ENCODE data around the gene SPARCL1.

The SPARCL1 gene

GRCh38 chr4:87500092-87500462 lies 29.1 kb downstream of the SPARCL1 start (continued):
- TF ChIP-seq, protein P1, sequence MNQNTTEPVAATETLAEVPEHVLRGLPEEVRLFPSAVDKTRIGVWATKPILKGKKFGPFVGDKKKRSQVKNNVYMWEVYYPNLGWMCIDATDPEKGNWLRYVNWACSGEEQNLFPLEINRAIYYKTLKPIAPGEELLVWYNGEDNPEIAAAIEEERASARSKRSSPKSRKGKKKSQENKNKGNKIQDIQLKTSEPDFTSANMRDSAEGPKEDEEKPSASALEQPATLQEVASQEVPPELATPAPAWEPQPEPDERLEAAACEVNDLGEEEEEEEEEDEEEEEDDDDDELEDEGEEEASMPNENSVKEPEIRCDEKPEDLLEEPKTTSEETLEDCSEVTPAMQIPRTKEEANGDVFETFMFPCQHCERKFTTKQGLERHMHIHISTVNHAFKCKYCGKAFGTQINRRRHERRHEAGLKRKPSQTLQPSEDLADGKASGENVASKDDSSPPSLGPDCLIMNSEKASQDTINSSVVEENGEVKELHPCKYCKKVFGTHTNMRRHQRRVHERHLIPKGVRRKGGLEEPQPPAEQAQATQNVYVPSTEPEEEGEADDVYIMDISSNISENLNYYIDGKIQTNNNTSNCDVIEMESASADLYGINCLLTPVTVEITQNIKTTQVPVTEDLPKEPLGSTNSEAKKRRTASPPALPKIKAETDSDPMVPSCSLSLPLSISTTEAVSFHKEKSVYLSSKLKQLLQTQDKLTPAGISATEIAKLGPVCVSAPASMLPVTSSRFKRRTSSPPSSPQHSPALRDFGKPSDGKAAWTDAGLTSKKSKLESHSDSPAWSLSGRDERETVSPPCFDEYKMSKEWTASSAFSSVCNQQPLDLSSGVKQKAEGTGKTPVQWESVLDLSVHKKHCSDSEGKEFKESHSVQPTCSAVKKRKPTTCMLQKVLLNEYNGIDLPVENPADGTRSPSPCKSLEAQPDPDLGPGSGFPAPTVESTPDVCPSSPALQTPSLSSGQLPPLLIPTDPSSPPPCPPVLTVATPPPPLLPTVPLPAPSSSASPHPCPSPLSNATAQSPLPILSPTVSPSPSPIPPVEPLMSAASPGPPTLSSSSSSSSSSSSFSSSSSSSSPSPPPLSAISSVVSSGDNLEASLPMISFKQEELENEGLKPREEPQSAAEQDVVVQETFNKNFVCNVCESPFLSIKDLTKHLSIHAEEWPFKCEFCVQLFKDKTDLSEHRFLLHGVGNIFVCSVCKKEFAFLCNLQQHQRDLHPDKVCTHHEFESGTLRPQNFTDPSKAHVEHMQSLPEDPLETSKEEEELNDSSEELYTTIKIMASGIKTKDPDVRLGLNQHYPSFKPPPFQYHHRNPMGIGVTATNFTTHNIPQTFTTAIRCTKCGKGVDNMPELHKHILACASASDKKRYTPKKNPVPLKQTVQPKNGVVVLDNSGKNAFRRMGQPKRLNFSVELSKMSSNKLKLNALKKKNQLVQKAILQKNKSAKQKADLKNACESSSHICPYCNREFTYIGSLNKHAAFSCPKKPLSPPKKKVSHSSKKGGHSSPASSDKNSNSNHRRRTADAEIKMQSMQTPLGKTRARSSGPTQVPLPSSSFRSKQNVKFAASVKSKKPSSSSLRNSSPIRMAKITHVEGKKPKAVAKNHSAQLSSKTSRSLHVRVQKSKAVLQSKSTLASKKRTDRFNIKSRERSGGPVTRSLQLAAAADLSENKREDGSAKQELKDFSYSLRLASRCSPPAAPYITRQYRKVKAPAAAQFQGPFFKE (tag by site-specific recombination; IDR thresholded peaks at IDR 0.05; ENCODE audit: borderline replicate concordance): no peak
- TF ChIP-seq, protein P2, sequence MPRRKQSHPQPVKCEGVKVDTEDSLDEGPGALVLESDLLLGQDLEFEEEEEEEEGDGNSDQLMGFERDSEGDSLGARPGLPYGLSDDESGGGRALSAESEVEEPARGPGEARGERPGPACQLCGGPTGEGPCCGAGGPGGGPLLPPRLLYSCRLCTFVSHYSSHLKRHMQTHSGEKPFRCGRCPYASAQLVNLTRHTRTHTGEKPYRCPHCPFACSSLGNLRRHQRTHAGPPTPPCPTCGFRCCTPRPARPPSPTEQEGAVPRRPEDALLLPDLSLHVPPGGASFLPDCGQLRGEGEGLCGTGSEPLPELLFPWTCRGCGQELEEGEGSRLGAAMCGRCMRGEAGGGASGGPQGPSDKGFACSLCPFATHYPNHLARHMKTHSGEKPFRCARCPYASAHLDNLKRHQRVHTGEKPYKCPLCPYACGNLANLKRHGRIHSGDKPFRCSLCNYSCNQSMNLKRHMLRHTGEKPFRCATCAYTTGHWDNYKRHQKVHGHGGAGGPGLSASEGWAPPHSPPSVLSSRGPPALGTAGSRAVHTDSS (tag by site-specific recombination; IDR thresholded peaks at IDR 0.05): no peak

DNA sequence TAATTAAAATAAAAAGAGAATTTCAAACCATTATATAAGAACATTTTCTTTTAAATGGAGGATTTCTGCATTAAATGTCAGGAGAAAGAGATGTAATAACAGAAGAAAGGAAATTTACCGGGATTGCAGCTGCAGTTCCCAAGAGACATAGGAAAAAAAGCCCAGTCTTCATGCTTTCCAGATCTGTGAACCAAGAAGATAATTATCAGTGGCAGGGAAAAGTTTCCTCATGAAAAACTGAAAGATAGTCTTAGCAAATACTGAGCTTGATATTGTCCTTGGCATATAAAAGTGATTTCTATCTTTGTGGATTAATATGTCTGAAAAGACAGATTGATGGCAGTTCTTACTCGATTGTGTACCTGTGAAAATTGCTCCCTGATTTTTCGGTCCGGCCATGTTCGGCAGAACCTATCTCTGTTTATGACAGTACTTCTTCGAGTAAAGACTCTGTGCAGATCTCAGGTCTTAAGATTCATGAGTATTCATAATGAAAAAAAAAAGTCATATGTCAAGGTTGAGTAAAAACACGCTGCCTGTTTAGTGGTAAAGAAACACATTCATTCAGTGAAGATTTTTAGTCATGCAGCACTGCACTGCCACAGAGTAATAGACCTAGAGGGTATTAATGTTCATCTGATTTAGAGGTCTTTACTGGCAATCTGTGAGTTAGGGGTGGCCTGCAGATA lies 29.6 kb downstream of the SPARCL1 start:
- Histone ChIP-seq H3K4me1 (ENCODE audit: control insufficient read depth, insufficient read depth, low read length) (no peaks in the 10 kb centered on the region), H3K27ac (ENCODE audit: extremely low read depth, low read depth, low read length) (no peak overlapping the region), H3K4me3 (ENCODE audit: low read depth, low read length) (no peak overlapping the region), H3K9me3 (ENCODE audit: control insufficient read depth, insufficient read depth, low read depth, low read length) (no peaks in the 10 kb centered on the region), H3K36me3 (ENCODE audit: control insufficient read depth in 2 of 2, insufficient read depth in 1 of 2, low read length in 2 of 2) (no peaks in the 10 kb centered on the region)
- ChIA-PET CTCF (interaction anchor here (1.0 to 1.3 kb wide), 2 partner anchors 45 to 349 kb away, joined by 3 read pairs; no protein-coding TSS in a partner anchor), POLR2A (no interaction called here)
- TF ChIP-seq ZNF585B (tag by site-specific recombination; IDR thresholded peaks at IDR 0.05) (no peak), ZBTB7A (tag by site-specific recombination; IDR thresholded peaks at IDR 0.05; ENCODE audit: low read depth) (no peak), ZNF660 (tag by site-specific recombination; IDR thresholded peaks at IDR 0.05) (no peak), TCF7L2 (IDR thresholded peaks at IDR 0.05; ENCODE audit: borderline replicate concordance, low read depth, low read length) (no peak), ZNF501 (tag by site-specific recombination; IDR thresholded peaks at IDR 0.05) (no peak), HOXC10 (CRISPR knock-in tag; IDR thresholded peaks at IDR 0.05) (no peak), ZNF548 (tag by site-specific recombination; IDR thresholded peaks at IDR 0.05) (no peak)

DNA sequence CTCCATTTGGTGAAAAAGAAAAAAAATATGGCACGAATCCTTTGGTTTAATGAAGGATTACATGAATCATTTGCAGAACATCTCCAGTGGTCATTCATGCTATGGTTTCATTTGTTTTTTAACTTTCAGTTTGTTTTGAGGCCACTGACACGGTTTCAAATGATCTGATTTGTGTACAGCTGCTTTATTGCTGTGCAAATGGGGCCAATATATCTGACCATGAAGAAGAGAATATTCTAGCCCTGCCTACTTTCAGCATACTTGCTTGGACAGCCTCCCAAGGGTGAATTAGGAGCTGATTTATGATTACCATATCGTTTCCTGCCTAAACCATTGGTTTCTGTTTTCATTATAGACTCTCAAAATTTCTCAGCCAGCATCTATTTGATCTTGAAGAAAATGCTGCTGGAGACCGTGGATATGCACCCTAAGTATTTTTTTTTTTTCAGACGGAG lies 30.7 kb downstream of the SPARCL1 start:
- POLR2A ChIA-PET: no interaction called here
- Histone ChIP-seq H3K27ac (ENCODE audit: extremely low read depth, low read depth, low read length) (no peak overlapping the region), H3K9me3 (ENCODE audit: control insufficient read depth, insufficient read depth, low read depth, low read length) (no peaks in the 10 kb centered on the region), H3K4me3 (ENCODE audit: low read depth, low read length) (no peak overlapping the region), H3K4me1 (ENCODE audit: control insufficient read depth, insufficient read depth, low read length) (no peaks in the 10 kb centered on the region), H3K36me3 (ENCODE audit: control insufficient read depth in 2 of 2, insufficient read depth in 1 of 2, low read length in 2 of 2) (no peaks in the 10 kb centered on the region)
- CTCF ChIA-PET: interaction anchor here (0.7 to 1.5 kb wide), 4 partner anchors 28 to 350 kb away, joined by 3 read pairs; partner anchors contain the start of gene HSD17B11
- TF ChIP-seq, protein P3, sequence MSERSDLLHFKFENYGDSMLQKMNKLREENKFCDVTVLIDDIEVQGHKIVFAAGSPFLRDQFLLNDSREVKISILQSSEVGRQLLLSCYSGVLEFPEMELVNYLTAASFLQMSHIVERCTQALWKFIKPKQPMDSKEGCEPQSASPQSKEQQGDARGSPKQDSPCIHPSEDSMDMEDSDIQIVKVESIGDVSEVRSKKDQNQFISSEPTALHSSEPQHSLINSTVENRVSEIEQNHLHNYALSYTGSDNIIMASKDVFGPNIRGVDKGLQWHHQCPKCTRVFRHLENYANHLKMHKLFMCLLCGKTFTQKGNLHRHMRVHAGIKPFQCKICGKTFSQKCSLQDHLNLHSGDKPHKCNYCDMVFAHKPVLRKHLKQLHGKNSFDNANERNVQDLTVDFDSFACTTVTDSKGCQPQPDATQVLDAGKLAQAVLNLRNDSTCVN (tag by site-specific recombination; optimal IDR thresholded peaks at IDR 0.05): no peak
- TF ChIP-seq ZNF792 (tag by site-specific recombination; IDR thresholded peaks at IDR 0.05) (no peak), ZNF510 (tag by site-specific recombination; IDR thresholded peaks at IDR 0.05; ENCODE audit: insufficient replicate concordance) (no peak), ZBTB1 (tag by site-specific recombination; IDR thresholded peaks at IDR 0.05) (no peak), ZNF501 (tag by site-specific recombination; IDR thresholded peaks at IDR 0.05) (no peak), ZNF221 (tag by site-specific recombination; IDR thresholded peaks at IDR 0.05; ENCODE audit: borderline replicate concordance) (no peak), ZNF174 (tag by site-specific recombination; IDR thresholded peaks at IDR 0.05) (no peak), PRDM6 (tag by site-specific recombination; IDR thresholded peaks at IDR 0.05) (no peak), ZNF529 (tag by site-specific recombination; IDR thresholded peaks at IDR 0.05; ENCODE audit: insufficient replicate concordance) (no peak)
- TF ChIP-seq, protein P4, sequence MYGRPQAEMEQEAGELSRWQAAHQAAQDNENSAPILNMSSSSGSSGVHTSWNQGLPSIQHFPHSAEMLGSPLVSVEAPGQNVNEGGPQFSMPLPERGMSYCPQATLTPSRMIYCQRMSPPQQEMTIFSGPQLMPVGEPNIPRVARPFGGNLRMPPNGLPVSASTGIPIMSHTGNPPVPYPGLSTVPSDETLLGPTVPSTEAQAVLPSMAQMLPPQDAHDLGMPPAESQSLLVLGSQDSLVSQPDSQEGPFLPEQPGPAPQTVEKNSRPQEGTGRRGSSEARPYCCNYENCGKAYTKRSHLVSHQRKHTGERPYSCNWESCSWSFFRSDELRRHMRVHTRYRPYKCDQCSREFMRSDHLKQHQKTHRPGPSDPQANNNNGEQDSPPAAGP (tag by site-specific recombination; IDR thresholded peaks at IDR 0.05): no peak
- TF ChIP-seq, protein P5, sequence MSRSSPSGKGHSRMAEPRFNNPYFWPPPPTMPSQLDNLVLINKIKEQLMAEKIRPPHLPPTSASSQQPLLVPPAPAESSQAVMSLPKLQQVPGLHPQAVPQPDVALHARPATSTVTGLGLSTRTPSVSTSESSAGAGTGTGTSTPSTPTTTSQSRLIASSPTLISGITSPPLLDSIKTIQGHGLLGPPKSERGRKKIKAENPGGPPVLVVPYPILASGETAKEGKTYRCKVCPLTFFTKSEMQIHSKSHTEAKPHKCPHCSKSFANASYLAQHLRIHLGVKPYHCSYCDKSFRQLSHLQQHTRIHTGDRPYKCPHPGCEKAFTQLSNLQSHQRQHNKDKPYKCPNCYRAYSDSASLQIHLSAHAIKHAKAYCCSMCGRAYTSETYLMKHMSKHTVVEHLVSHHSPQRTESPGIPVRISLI (tag by site-specific recombination; IDR thresholded peaks at IDR 0.05): no peak

All from HEK293 (cell line).